ENCODE data around the gene PPT2.

DNA sequence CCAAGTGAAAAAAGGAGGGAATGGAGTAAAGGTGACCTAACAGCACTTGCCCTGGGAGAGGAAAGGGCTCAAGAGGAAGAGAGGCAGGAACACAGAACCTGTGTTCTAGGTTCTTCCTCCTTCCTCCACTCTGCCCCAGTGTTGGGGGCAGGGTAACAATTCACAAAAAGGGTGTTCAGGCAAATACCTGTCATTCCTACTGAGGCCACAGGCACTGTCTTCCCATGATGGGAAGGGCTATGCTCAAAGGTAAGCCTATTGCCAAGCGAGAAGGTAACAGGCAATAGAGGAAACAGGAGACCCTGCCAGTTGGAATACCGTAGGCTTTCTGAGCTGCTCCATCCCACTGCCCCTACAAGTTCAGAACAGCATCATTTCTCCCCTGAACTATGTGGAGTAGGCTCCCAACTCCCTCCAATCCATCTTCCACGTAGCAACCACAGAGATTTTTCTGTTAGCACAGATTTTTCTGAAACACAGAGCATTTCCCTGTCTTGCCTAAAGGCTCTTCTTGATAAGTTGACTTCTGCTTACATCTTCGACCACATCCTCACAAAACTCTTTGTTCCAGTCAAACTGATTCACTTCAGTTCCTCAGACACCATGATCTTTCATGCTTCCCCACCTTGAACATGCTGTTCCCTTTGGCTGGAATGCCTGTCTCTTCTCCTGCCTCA is 19.2 kb downstream of the PPT2 start:
- TF ChIP-seq NFE2L2 (IDR thresholded peaks at IDR 0.05; ENCODE audit: low read length) (no peak), HNRNPLL (IDR thresholded peaks at IDR 0.05; ENCODE audit: low read depth, low read length, poor library complexity, severe bottlenecking) (no peak), ZNF589 (CRISPR knock-in tag; conservative IDR thresholded peaks at IDR 0.05) (no peak), ZNF549 (CRISPR knock-in tag; IDR thresholded peaks at IDR 0.05) (no peak), NFIB (CRISPR knock-in tag; IDR thresholded peaks at IDR 0.05; ENCODE audit: borderline replicate concordance) (no peak), ELF1 (CRISPR knock-in tag; IDR thresholded peaks at IDR 0.05) (no peak), ZSCAN21 (CRISPR knock-in tag; IDR thresholded peaks at IDR 0.05; ENCODE audit: borderline replicate concordance) (no peak), SRF (IDR thresholded peaks at IDR 0.05; ENCODE audit: low read depth, low read length) (no peak), ZNF343 (CRISPR knock-in tag; IDR thresholded peaks at IDR 0.05) (no peak), ATRX (CRISPR knock-in tag; IDR thresholded peaks at IDR 0.05; ENCODE audit: borderline replicate concordance) (no peak)
- TF ChIP-seq, protein P1, sequence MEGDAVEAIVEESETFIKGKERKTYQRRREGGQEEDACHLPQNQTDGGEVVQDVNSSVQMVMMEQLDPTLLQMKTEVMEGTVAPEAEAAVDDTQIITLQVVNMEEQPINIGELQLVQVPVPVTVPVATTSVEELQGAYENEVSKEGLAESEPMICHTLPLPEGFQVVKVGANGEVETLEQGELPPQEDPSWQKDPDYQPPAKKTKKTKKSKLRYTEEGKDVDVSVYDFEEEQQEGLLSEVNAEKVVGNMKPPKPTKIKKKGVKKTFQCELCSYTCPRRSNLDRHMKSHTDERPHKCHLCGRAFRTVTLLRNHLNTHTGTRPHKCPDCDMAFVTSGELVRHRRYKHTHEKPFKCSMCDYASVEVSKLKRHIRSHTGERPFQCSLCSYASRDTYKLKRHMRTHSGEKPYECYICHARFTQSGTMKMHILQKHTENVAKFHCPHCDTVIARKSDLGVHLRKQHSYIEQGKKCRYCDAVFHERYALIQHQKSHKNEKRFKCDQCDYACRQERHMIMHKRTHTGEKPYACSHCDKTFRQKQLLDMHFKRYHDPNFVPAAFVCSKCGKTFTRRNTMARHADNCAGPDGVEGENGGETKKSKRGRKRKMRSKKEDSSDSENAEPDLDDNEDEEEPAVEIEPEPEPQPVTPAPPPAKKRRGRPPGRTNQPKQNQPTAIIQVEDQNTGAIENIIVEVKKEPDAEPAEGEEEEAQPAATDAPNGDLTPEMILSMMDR (CRISPR knock-in tag; IDR thresholded peaks at IDR 0.05): no peak
- TF ChIP-seq, protein P2, sequence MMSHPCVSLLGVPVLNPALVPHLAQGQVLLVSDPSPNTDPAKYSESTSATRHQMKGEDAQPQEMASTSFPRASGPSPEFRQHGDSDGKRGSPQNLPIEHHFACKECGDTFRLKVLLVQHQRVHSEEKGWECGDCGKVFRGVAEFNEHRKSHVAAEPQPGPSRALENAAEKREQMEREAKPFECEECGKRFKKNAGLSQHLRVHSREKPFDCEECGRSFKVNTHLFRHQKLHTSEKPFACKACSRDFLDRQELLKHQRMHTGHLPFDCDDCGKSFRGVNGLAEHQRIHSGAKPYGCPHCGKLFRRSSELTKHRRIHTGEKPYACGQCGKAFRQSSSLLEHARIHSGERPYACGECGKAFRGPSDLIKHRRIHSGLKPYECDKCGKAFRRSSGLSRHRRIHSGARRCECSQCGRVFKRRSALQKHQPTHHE (CRISPR knock-in tag; IDR thresholded peaks at IDR 0.05; ENCODE audit: borderline replicate concordance): no peak
- TF ChIP-seq, protein P3, sequence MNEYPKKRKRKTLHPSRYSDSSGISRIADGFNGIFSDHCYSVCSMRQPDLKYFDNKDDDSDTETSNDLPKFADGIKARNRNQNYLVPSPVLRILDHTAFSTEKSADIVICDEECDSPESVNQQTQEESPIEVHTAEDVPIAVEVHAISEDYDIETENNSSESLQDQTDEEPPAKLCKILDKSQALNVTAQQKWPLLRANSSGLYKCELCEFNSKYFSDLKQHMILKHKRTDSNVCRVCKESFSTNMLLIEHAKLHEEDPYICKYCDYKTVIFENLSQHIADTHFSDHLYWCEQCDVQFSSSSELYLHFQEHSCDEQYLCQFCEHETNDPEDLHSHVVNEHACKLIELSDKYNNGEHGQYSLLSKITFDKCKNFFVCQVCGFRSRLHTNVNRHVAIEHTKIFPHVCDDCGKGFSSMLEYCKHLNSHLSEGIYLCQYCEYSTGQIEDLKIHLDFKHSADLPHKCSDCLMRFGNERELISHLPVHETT (CRISPR knock-in tag; conservative IDR thresholded peaks at IDR 0.05): no peak
